Testis (tissue), 3 donors: ENCODE measurements around the gene FA2H. TPM values are rescaled to one million over a fixed set of nuclear protein-coding genes. Genes with fewer than 3 reads are reported as not detected.

ENCODE experiments used
- DNase-seq: peaks from one replicate; pipeline ENCODE4 v3.0.0-alpha.2; 2019
- H3K27ac ChIP-seq, 2 donors: fragments of 200-600 bp; sonication (generic); one replicate each; pipeline ENCODE4 v1.5.1; 2019
- H3K27me3 ChIP-seq: fragments of 200-600 bp; sonication (generic); one replicate; pipeline ENCODE4 v1.5.1; 2019
- H3K36me3 ChIP-seq: fragments of 200-600 bp; sonication (generic); one replicate; pipeline ENCODE4 v1.5.1; 2017; ENCODE audit warnings: low read depth; ENCODE audit errors: missing control alignments
- H3K4me1 ChIP-seq: fragments of 200-600 bp; sonication (generic); one replicate; pipeline ENCODE4 v1.5.1; 2019
- H3K4me3 ChIP-seq, 2 donors: fragments of 200-600 bp; sonication (generic); one replicate each; pipeline ENCODE4 v1.5.1; 2017 to 2019
- H3K9me3 ChIP-seq: fragments of 200-600 bp; sonication (generic); one replicate; pipeline ENCODE4 v1.5.1; 2017
- POLR2A ChIP-seq: fragments of 450-650 bp; IDR thresholded peaks from one replicate; pipeline ENCODE4 v1.6.1; 2017; ENCODE audit warnings: antibody characterized with exemption, mild to moderate bottlenecking, moderate library complexity
- WGBS, 2 donors: methylation state at CpG; one replicate each; pipeline ENCODE4 v1.1.5; 2018; 5-methylcytosine and 5-hydroxymethylcytosine counted together
- intact Hi-C: fragments of 100-400 bp; cut with DNase I; formaldehyde crosslinking; loops from one replicate; pipeline ENCODE4 v1.15.1; 2023; ENCODE audit warnings: low total_unique reads
- polyA plus RNA-seq: library from polyadenylated mRNA; stranded (reverse); fragments of 350-450 nt; fragmentation: Illumina TruSeq; extraction: RNeasy Lipid Tissue Mini Kit (QIAGEN cat#74804); gene quantifications from one replicate; pipeline ENCODE4 v1.2.3, GENCODE V29; 2014; ENCODE audit warnings: low read depth, low replicate concordance; ENCODE audit not compliant: insufficient read depth
- total RNA-seq, 2 donors: library from RNA; depleted of rRNA; stranded (reverse); fragments of >200 nt; gene quantifications; one replicate each; pipeline ENCODE4 v1.2.3, GENCODE V29; 2016
- TF ChIP-seq, protein P1 (sequence below), 3 experiments: fragments of 450-650 bp in 2 of 3; fragments of 200-600 bp in 1 of 3; sonication (generic) in 1 of 3; IDR thresholded peaks; one replicate each; pipeline ENCODE4 v1.5.1; 2016 to 2019; ENCODE audit warnings: antibody characterized with exemption in 3 of 3, mild to moderate bottlenecking in 2 of 3, moderate library complexity in 1 of 3

FA2H gene
- total and polyA plus RNA-seq, 3 donors from 2014 or later = 3.0 to 7.8 (median 5.9) TPM

DNA sequence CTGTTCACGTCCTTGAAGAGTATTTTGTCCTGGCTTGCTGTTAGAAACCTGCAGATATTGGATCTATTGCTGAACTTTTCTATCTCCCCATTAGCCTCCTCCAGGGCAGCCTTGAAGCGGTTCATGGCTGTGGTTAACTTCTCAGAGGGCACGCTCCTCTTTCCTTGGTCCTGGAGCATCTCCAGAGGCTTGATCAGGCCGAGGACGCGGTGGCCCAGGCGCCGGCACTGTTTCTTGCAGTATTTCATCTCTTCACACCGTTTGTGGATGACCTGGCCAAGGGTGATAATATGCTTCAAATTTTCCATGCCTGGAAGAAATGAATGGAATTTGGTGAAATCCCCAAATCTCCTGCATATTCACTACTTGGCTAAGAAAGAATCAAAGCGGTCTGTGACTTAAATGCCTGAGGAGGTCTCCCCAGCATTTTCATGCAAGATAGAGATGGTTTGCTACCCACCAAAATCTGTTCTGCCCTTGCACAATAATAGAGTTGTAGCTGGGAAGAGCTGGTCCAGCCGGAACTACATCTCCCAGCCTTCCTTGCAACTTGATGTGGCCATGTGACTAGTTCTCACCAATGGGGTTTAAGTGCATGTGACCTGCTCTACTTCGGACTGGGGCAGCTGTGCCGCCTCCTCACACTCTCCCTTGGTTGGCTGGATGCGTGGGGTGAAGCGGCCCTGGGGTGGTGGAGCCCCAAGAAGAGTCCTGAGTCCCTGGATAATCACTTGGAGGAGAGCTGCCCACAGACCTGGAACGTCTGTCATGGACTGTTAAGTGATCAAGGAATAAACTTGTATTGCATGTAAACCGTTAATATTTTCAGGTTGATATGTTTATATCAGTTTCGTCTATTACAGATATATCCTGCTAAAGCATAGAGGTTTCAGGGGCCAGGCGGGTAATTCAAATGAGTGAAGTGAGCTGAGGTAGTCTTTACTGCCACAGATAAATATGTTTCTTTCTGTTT, 78.9 kb downstream of the FA2H start:
- no peak overlapping the region for H3K27ac ChIP-seq
- peak overlapping the region; percentile 38 to 43 for H3K4me3 ChIP-seq
- peak; percentile 96 for DNase-seq
- 32 to 44% methylated on average over 15 to 19 of the region's 19 CpGs for WGBS, 2 donors
- H3K36me3 ChIP-seq = no peaks in the 10 kb centered on the region
- H3K4me1 ChIP-seq = peaks cover 11% of the 10 kb centered on the region
- H3K27me3 ChIP-seq = no peaks in the 10 kb centered on the region
- TF ChIP-seq POLR2A = no peak
- TF ChIP-seq, protein P1, sequence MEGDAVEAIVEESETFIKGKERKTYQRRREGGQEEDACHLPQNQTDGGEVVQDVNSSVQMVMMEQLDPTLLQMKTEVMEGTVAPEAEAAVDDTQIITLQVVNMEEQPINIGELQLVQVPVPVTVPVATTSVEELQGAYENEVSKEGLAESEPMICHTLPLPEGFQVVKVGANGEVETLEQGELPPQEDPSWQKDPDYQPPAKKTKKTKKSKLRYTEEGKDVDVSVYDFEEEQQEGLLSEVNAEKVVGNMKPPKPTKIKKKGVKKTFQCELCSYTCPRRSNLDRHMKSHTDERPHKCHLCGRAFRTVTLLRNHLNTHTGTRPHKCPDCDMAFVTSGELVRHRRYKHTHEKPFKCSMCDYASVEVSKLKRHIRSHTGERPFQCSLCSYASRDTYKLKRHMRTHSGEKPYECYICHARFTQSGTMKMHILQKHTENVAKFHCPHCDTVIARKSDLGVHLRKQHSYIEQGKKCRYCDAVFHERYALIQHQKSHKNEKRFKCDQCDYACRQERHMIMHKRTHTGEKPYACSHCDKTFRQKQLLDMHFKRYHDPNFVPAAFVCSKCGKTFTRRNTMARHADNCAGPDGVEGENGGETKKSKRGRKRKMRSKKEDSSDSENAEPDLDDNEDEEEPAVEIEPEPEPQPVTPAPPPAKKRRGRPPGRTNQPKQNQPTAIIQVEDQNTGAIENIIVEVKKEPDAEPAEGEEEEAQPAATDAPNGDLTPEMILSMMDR (IDR thresholded peaks at IDR 0.05) = no peak
- no peaks in the 10 kb centered on the region for H3K9me3 ChIP-seq
- intact Hi-C loops = no loop called here

DNA sequence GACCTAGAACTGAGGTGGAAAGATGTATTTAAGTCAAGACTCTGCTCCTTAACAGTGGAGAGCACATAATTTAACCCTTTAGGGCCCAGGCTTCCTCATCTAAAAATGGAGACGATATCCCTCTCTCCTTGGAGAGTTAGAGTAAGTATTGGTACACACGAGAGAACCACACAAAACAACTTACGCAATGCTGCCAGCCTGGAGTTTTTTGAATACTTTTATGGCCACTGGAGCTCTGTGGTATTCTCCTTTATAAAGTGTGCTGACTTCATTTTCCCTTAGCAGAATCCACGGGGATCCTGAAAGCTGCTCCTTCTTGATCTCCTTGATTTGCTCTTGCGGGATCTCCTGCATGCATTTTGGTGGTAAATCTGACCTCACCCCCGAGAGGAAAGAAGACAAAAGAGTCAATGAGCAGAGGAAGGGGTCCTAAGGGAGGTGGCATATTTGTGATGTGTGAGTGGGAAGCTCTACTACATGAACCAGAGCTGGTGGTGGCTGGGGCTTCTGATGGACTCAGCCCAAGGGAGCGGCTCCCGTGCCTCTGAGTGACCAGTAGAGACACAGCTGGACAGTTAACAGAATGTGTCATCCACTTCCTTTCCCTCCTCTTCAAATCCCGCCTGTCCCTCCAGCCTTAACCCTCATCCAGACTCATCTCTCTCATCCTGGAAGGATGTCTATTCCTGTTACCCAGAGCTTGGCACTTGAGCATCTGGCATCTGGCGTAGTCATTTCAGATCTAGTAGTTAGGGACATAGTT, 83.3 kb downstream of the FA2H start:
- Histone ChIP-seq H3K9me3 (no peaks in the 10 kb centered on the region), H3K4me3 (no peak overlapping the region), H3K27me3 (no peaks in the 10 kb centered on the region), H3K36me3 (no peaks in the 10 kb centered on the region), H3K4me1 (no peaks in the 10 kb centered on the region), H3K27ac (no peak overlapping the region)
- TF ChIP-seq, protein P1 (IDR thresholded peaks at IDR 0.05) = no peak
- TF ChIP-seq POLR2A = no peak
- intact Hi-C loops = no loop called here
- 86% methylated on average over 9 to 10 of the region's 10 CpGs for WGBS, 2 donors
- no peak for DNase-seq

DNA sequence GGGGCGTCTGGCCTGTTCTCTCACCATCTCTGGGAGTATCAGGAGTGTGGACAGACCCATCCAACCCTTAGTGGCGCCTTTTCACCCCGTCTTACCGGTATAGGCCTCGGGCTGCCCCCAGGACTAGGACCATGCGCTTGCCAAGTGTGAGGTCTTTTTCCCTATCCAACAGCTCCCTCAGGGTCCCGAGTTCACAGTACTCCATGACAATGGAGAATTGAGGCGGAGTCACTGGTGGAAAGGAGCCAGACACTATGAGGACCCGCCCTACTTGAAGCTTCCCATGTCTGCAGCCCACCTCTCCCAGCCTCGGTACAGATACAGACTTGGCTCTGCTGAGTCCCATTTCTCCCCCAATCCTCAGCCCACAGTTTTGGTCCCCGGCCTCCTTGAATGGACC, 92.1 kb downstream of the FA2H start:
- intact Hi-C loops = no loop called here
- no peaks in the 10 kb centered on the region for H3K4me1 ChIP-seq
- no peaks in the 10 kb centered on the region for H3K36me3 ChIP-seq
- H3K27me3 ChIP-seq = no peaks in the 10 kb centered on the region
- WGBS, 2 donors = 88 to 90% methylated on average over 11 of the region's 11 CpGs
- H3K9me3 ChIP-seq = no peaks in the 10 kb centered on the region
- TF ChIP-seq, protein P1 (IDR thresholded peaks at IDR 0.05) = no peak
- TF ChIP-seq POLR2A = no peak
- no peak overlapping the region for H3K27ac ChIP-seq
- no peak overlapping the region for H3K4me3 ChIP-seq
- DNase-seq = no peak

DNA sequence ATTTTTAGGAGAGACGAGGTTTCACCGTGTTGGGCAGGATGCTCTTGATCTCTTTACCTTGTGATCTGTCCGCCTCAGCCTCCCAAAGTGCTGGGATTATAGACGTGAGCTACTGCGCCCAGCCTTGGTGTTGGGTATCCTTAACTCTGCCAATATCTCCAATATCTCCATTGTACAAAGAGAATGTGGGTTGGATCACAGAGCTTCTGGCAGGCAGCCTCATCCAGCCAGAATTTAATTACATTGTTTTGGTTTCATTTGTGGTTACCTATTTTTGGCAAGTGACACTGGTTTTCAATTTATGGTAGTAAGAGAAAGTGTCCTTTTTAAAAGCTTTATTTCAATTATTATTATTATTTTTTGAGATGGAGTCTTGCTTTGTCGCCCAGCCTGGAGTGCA, 93.9 kb downstream of the FA2H start:
- 90 to 92% methylated on average over 6 of the region's 6 CpGs for WGBS, 2 donors
- Histone ChIP-seq H3K27ac (no peak overlapping the region), H3K27me3 (no peaks in the 10 kb centered on the region), H3K36me3 (no peaks in the 10 kb centered on the region), H3K9me3 (no peaks in the 10 kb centered on the region), H3K4me3 (no peak overlapping the region), H3K4me1 (no peaks in the 10 kb centered on the region)
- intact Hi-C loops = no loop called here
- DNase-seq = no peak
- TF ChIP-seq, protein P1 (IDR thresholded peaks at IDR 0.05) = no peak
- TF ChIP-seq POLR2A = no peak
